Activated CD4-positive, alpha-beta memory T cell treated with anti-CD3 and anti-CD28 coated beads, Interleukin-2, amount 10 ng/mL, durations not matched to agents 7 days and 5 days (primary cell): ENCODE data around the gene VCAM1. TPM values are rescaled to one million over a fixed set of nuclear protein-coding genes. Genes with fewer than 3 reads are reported as not detected.

Source experiments
- total RNA-seq, 2 experiments: library from RNA; stranded (reverse); gene quantifications; one replicate each; pipeline ENCODE4 v1.2.3, GENCODE V29; 2021

The VCAM1 gene
- total RNA-seq, 2 experiments from 2014 or later: not detected

Other genes with a start within 250 kb of the VCAM1 start
- not detected for gene GPR88, start 181.6 kb upstream of the VCAM1 start, total RNA-seq
- 1 to 10 TPM; 1.4 to 2.4 TPM for gene EXTL2, start 175.1 kb downstream of the VCAM1 start, total RNA-seq
- 10 to 100 TPM; 38.9 to 42.7 TPM for gene SLC30A7, start 176.3 kb downstream of the VCAM1 start, total RNA-seq